ENCODE data around the gene RALGAPB.

- TF ChIP-seq POLR2A (IDR thresholded peaks at IDR 0.05; ENCODE audit: low read depth, low read length) (no peak), POLR2AphosphoS5 (IDR thresholded peaks at IDR 0.05; ENCODE audit: low read depth, low read length) (no peak)
Measured at GRCh38 chr20:38434301-38434741, 38.3 kb upstream of the RALGAPB start.
